Endometrial microvascular endothelial cells (primary cell): ENCODE measurements around the gene CYP27A1. TPM values are rescaled to one million over a fixed set of nuclear protein-coding genes. Genes with fewer than 3 reads are reported as not detected.
"Not testable (repeated sequence)": the region's sequence is repeated elsewhere in the genome, so short reads cannot be mapped to it uniquely, and the experiment has no call there.

ENCODE experiments used
- in situ Hi-C: cut with HindIII; loops from 2 replicates; pipeline ENCODE4 v1.10.0; 2017; ENCODE audit warnings: low sequenced_read_pairs, low pct_unique_long_range_greater_than_20kb; ENCODE audit errors: inconsistent ontology term
- total RNA-seq: library from RNA; depleted of rRNA; stranded (reverse); fragments of >200 nt; gene quantifications from one replicate; pipeline ENCODE4 v1.2.3, GENCODE V29; 2015; ENCODE audit errors: inconsistent ontology term

The CYP27A1 gene
- total RNA-seq, 1 donor from 2014 or later = 5.9 TPM

- in situ Hi-C loops = no loop called here
These were observed 25.2 kb upstream of the CYP27A1 start for GRCh38 chr2:218756599-218757377.

- in situ Hi-C loops = no loop called here
These were observed 20.2 kb upstream of the CYP27A1 start for GRCh38 chr2:218761795-218762194.

- in situ Hi-C loops = not testable (repeated sequence)
These were observed 9.2 kb upstream of the CYP27A1 start for GRCh38 chr2:218772759-218773158.

- in situ Hi-C loops = no loop called here
These were observed 8.1 kb upstream of the CYP27A1 start for GRCh38 chr2:218773881-218774280.

GRCh38 chr2:218776488-218776887, 5.5 kb upstream of the CYP27A1 start:
- in situ Hi-C loops = no loop called here

- in situ Hi-C loops = no loop called here
These were observed 4.5 kb upstream of the CYP27A1 start for GRCh38 chr2:218777276-218777990.

DNA sequence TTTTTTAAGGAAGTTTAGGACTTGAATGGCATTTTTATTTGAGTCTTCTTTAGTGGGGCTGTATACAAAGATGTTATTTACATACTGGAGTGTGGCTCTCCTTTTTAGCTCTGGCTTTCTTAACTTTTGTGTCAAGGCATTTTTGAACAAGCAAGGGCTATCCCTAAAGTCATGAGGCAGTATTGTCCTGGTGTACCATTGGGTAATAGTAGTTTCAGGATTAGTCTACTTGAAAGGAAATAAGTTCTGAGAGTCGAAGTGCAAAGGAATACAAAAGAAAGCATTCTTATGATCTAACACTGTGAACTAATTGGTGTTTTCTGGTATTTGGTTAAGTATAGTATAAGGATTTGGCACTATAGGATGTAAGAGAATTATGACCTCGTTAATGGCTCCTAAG, 1.9 kb upstream of the CYP27A1 start:
- in situ Hi-C loops = no loop called here

DNA sequence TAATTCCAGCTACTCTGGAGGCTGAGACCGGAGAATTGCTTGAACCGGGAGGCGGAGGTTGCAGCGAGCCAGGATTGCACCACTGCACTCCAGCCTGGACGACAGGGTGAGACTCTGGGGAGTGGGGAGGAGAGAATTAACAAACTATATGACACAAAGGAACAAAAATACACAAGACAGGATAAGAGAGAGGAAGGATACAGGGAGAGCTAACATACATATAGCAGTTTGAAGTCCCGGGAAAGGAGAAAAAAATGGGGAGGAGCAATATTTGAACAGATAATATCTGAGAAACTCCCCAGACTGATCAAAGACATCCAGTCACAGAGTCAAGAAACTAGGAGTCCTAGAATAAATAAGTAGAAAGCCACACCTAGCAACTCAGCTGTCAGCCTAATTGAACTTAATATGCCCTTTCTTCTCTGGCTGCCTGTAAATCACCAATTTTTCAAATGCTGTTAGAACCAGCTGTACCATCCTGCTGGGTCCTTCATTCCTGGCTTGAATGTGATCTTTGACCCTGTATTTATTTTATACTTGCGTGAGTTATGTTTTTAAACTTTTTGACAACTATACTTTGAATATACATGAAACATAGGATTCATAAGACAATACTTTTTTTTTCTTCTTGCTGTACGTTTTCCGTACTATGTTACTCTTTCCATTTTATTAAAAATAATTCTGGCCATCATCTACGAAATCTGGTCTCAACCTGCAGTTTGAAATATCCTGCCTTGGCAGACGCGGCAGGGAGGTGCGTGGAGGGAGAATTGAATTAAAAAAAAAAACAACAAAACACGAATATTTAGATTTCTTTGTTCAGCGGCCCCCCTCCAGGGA, 876 bp upstream of the CYP27A1 start:
- in situ Hi-C loops = no loop called here

DNA sequence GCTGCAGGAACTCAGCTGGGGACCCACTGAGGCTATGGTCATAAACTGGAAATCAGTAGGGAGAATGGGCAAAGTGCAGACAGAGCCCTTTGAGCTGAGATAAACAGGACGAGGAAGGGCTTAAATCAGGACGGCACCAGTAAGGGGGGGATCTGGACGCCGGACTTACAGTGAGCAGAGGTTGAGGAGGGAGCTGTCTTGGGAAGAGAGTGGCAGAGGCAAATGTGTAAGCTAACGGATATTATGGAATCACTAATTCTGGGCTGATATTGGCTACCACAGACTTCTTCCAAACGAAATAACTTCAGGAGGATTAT, 539 bp downstream of the CYP27A1 start:
- in situ Hi-C loops = no loop called here

GRCh38 chr2:218783688-218784087, 1.7 kb downstream of the CYP27A1 start:
- in situ Hi-C loops = no loop called here

GRCh38 chr2:218785103-218785502, 3.2 kb downstream of the CYP27A1 start:
- in situ Hi-C loops = no loop called here

DNA sequence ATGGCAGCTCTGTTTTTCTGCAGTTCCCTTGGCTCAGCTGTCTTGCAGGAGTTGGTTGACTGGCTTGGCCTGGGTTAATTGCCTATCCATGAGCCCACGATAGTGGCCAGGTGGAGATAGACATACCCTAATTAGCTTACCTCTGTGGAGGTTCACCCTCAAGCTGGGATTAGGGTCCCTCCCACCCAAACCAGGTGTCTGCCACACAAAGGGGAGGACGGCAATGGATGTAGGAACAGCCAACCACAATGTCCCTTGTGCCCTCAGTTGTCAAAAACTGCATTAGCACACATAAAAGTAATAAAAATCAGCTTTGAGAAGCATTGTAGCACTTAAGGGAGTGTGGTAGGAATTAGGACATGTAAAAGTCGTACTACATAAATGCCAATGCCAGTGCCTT, 4.2 kb downstream of the CYP27A1 start:
- in situ Hi-C loops = no loop called here

- in situ Hi-C loops = no loop called here
These were observed 6.7 kb downstream of the CYP27A1 start for GRCh38 chr2:218788529-218789255.

DNA sequence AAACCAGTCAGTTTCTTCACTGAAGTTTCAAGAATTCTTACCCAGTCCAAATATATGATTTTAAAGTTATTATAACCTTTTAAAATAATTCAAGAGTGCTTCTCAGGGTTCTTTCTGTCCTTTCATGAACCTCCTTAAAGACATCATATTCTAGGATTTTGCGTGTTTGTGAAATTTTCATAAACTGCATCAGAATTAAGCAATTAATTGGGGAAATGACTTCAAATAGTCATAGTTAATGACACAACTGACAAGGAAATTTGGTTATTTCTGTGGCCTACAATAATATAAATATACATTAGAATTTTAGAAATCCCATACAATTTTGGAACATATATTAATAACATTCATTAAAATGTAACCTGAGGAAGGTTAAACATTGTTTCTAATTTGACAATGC, 10.5 kb downstream of the CYP27A1 start:
- in situ Hi-C loops = no loop called here

- in situ Hi-C loops = no loop called here
These were observed 14.7 kb downstream of the CYP27A1 start for GRCh38 chr2:218796691-218797090.

- in situ Hi-C loops = no loop called here
These were observed 17.0 kb downstream of the CYP27A1 start for GRCh38 chr2:218798767-218799504.

GRCh38 chr2:218799990-218800389, 18.0 kb downstream of the CYP27A1 start:
- in situ Hi-C loops = no loop called here

DNA sequence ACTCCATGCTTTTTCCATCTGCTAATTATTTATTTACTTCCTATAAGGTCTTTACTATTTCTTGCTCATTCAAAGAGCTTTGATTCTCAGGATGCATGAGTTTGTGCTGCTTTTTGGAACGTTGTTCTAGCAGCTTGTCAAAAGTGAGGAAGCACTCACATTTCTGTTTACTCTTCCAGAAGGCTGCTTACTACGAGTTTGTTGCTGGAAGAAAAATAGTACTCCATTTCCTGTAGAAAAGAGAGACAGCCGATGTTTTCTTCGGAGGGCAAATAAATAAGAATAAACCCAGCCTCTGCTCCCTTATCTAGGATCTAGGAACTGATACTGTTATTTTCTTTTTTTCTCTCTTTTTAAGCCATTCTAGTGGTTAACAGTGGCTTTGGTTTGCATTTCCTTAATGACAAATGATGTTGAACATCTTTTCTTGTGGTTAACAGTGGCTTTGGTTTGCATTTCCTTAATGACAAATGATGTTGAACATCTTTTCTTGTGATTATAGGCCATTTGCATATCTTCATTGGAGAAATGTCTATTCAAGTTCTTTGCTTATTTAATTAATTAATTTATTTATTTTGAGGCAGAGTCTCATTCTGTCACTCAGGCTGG, 20.5 kb downstream of the CYP27A1 start:
- in situ Hi-C loops = no loop called here
